ENCODE data around the gene SEL1L3.

Gene SEL1L3

GRCh38 chr4:25904748-25905082, 41.9 kb upstream of the SEL1L3 start:
- POLR2A ChIA-PET: no interaction called here
- no peaks in the 10 kb centered on the region for H3K36me3 ChIP-seq (ENCODE audit: control insufficient read depth in 2 of 2, insufficient read depth in 1 of 2, low read length in 2 of 2)
- no peak overlapping the region for H3K4me3 ChIP-seq (ENCODE audit: low read depth, low read length)
- H3K4me1 ChIP-seq (ENCODE audit: control insufficient read depth, insufficient read depth, low read length): no peaks in the 10 kb centered on the region
- CTCF ChIA-PET: no interaction called here
- H3K9me3 ChIP-seq (ENCODE audit: control insufficient read depth, insufficient read depth, low read depth, low read length): no peaks in the 10 kb centered on the region
- TF ChIP-seq GLIS2 (tag by site-specific recombination; IDR thresholded peaks at IDR 0.05): no peak
- no peak for TF ChIP-seq ZNF707 (tag by site-specific recombination; IDR thresholded peaks at IDR 0.05)
- no peak for TF ChIP-seq ZNF292 (tag by site-specific recombination; IDR thresholded peaks at IDR 0.05; ENCODE audit: borderline replicate concordance, low read depth)
- TF ChIP-seq, protein P1, sequence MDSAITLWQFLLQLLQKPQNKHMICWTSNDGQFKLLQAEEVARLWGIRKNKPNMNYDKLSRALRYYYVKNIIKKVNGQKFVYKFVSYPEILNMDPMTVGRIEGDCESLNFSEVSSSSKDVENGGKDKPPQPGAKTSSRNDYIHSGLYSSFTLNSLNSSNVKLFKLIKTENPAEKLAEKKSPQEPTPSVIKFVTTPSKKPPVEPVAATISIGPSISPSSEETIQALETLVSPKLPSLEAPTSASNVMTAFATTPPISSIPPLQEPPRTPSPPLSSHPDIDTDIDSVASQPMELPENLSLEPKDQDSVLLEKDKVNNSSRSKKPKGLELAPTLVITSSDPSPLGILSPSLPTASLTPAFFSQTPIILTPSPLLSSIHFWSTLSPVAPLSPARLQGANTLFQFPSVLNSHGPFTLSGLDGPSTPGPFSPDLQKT (IDR thresholded peaks at IDR 0.05; ENCODE audit: borderline replicate concordance, low read depth, low read length): no peak
- no peak for TF ChIP-seq ZNF175 (tag by site-specific recombination; IDR thresholded peaks at IDR 0.05)
- no peak overlapping the region for H3K27ac ChIP-seq (ENCODE audit: extremely low read depth, low read depth, low read length)

DNA sequence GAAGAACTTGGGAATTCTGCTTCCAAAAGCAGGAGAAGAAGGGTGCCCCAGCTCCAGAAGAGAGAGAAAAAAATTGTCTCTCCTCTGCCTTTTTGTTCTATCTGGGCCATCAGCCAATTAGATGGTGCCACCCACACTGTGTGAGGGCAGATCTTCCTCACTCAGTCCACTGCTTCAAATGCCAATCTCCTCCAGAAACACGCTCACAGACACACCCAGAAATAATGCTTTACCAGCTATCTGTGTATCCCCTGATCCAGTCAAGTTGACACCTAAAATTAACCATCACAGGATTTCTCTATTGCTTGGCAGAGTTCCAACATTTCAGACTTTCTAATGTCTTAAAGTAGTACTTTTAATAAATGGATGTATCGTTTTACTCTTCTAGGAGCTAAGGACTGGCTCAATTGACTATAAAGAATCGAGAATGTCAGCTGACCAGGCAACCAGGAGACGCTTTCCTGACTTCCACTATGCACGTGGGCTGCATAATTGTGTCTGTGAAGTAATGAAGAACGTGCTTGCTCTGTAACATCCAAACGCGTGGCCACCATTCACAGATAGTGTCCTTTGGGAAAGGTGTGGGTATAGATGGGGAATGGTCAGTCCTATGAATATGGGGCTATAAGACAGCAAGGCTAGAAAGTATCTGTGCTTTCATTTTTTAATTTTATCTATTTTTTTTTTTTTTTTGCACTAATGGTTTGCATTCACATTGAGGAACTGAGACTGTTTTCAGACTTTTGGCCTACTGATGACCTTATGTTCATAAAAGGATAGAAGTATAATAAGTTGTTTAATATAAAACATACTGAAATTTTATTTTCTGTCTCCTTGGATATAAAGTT, 41.3 kb upstream of the SEL1L3 start:
- ChIA-PET CTCF (interaction anchor here (0.7 kb wide), 1 partner anchor 49 kb away, joined by 3 read pairs; no protein-coding TSS in a partner anchor), POLR2A (no interaction called here)
- H3K27ac ChIP-seq (ENCODE audit: extremely low read depth, low read depth, low read length): no peak overlapping the region
- H3K36me3 ChIP-seq (ENCODE audit: control insufficient read depth in 2 of 2, insufficient read depth in 1 of 2, low read length in 2 of 2): no peaks in the 10 kb centered on the region
- TF ChIP-seq ZNF624 (tag by site-specific recombination; IDR thresholded peaks at IDR 0.05) (no peak), FEZF1 (tag by site-specific recombination; IDR thresholded peaks at IDR 0.05) (0 out of 2 replicates have a peak, but pooled peaks have one; percentile 25), ZNF350 (tag by site-specific recombination; IDR thresholded peaks at IDR 0.05) (no peak), ZNF48 (tag by site-specific recombination; IDR thresholded peaks at IDR 0.05) (no peak), ZFHX2 (tag by site-specific recombination; conservative IDR thresholded peaks at IDR 0.05) (peak; percentile 24; the same call in 1 of the 2 replicates), ZNF792 (tag by site-specific recombination; IDR thresholded peaks at IDR 0.05) (no peak), ZNF24 (tag by site-specific recombination; IDR thresholded peaks at IDR 0.05) (no peak), TSHZ1 (tag by site-specific recombination; IDR thresholded peaks at IDR 0.05; ENCODE audit: borderline replicate concordance) (no peak), ZNF626 (tag by site-specific recombination; IDR thresholded peaks at IDR 0.05) (no peak), ZNF394 (tag by site-specific recombination; IDR thresholded peaks at IDR 0.05; ENCODE audit: borderline replicate concordance) (no peak), ZNF571 (tag by site-specific recombination; IDR thresholded peaks at IDR 0.05) (no peak), KLF1 (tag by site-specific recombination; IDR thresholded peaks at IDR 0.05) (no peak), ZNF837 (tag by site-specific recombination; IDR thresholded peaks at IDR 0.05) (no peak)
- TF ChIP-seq, protein P2, sequence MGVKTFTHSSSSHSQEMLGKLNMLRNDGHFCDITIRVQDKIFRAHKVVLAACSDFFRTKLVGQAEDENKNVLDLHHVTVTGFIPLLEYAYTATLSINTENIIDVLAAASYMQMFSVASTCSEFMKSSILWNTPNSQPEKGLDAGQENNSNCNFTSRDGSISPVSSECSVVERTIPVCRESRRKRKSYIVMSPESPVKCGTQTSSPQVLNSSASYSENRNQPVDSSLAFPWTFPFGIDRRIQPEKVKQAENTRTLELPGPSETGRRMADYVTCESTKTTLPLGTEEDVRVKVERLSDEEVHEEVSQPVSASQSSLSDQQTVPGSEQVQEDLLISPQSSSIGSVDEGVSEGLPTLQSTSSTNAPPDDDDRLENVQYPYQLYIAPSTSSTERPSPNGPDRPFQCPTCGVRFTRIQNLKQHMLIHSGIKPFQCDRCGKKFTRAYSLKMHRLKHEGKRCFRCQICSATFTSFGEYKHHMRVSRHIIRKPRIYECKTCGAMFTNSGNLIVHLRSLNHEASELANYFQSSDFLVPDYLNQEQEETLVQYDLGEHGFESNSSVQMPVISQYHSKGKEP (tag by site-specific recombination; IDR thresholded peaks at IDR 0.05): no peak
- TF ChIP-seq, protein P3, sequence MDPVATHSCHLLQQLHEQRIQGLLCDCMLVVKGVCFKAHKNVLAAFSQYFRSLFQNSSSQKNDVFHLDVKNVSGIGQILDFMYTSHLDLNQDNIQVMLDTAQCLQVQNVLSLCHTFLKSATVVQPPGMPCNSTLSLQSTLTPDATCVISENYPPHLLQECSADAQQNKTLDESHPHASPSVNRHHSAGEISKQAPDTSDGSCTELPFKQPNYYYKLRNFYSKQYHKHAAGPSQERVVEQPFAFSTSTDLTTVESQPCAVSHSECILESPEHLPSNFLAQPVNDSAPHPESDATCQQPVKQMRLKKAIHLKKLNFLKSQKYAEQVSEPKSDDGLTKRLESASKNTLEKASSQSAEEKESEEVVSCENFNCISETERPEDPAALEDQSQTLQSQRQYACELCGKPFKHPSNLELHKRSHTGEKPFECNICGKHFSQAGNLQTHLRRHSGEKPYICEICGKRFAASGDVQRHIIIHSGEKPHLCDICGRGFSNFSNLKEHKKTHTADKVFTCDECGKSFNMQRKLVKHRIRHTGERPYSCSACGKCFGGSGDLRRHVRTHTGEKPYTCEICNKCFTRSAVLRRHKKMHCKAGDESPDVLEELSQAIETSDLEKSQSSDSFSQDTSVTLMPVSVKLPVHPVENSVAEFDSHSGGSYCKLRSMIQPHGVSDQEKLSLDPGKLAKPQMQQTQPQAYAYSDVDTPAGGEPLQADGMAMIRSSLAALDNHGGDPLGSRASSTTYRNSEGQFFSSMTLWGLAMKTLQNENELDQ (tag by site-specific recombination; IDR thresholded peaks at IDR 0.05; ENCODE audit: low read depth): no peak
- H3K9me3 ChIP-seq (ENCODE audit: control insufficient read depth, insufficient read depth, low read depth, low read length): no peaks in the 10 kb centered on the region
- no peak overlapping the region for H3K4me3 ChIP-seq (ENCODE audit: low read depth, low read length)
- no peaks in the 10 kb centered on the region for H3K4me1 ChIP-seq (ENCODE audit: control insufficient read depth, insufficient read depth, low read length)
